ENCODE measurements around the gene ELAVL2. TPM values are rescaled to one million over a fixed set of nuclear protein-coding genes. Genes with fewer than 3 reads are reported as not detected.

The ELAVL2 gene
- total RNA-seq, 2 experiments from 2014 or later: not detected

GRCh38 chr9:23702311-23702922, 123.6 kb downstream of the ELAVL2 start:
- CTCF ChIA-PET: no interaction called here
- no peaks in the 10 kb centered on the region for H3K4me1 Mint-ChIP-seq
- H3K27ac Mint-ChIP-seq: no peak overlapping the region
- DNase-seq: no peak
- H3K36me3 Mint-ChIP-seq (ENCODE audit: low read depth): no peaks in the 10 kb centered on the region
- no peaks in the 10 kb centered on the region for H3K9me3 Mint-ChIP-seq
- no peak overlapping the region for H3K4me3 Mint-ChIP-seq
- no peaks in the 10 kb centered on the region for H3K27me3 Mint-ChIP-seq
- POLR2A ChIA-PET: no interaction called here

GRCh38 chr9:23701291-23701690, 124.7 kb downstream of the ELAVL2 start:
- Mint-ChIP-seq H3K4me1 (no peaks in the 10 kb centered on the region), H3K27me3 (no peaks in the 10 kb centered on the region), H3K4me3 (no peak overlapping the region), H3K9me3 (no peaks in the 10 kb centered on the region), H3K36me3 (ENCODE audit: low read depth) (no peaks in the 10 kb centered on the region), H3K27ac (no peak overlapping the region)
- ChIA-PET CTCF (no interaction called here), POLR2A (no interaction called here)
- no peak for DNase-seq

GRCh38 chr9:23700359-23700758, 125.7 kb downstream of the ELAVL2 start:
- ChIA-PET POLR2A (no interaction called here), CTCF (no interaction called here)
- no peak for DNase-seq
- Mint-ChIP-seq H3K27ac (no peak overlapping the region), H3K4me3 (no peak overlapping the region), H3K36me3 (ENCODE audit: low read depth) (no peaks in the 10 kb centered on the region), H3K9me3 (no peaks in the 10 kb centered on the region), H3K4me1 (no peaks in the 10 kb centered on the region), H3K27me3 (no peaks in the 10 kb centered on the region)

GRCh38 chr9:23698161-23698560, 127.9 kb downstream of the ELAVL2 start:
- no peaks in the 10 kb centered on the region for H3K36me3 Mint-ChIP-seq (ENCODE audit: low read depth)
- H3K27me3 Mint-ChIP-seq: no peaks in the 10 kb centered on the region
- H3K4me3 Mint-ChIP-seq: no peak overlapping the region
- no peak for DNase-seq
- no peak overlapping the region for H3K27ac Mint-ChIP-seq
- POLR2A ChIA-PET: no interaction called here
- CTCF ChIA-PET: no interaction called here
- no peaks in the 10 kb centered on the region for H3K4me1 Mint-ChIP-seq
- H3K9me3 Mint-ChIP-seq: peaks cover 6% of the 10 kb centered on the region

GRCh38 chr9:23695572-23695971, 130.5 kb downstream of the ELAVL2 start:
- ChIA-PET POLR2A (no interaction called here), CTCF (no interaction called here)
- no peaks in the 10 kb centered on the region for H3K4me1 Mint-ChIP-seq
- no peak overlapping the region for H3K27ac Mint-ChIP-seq
- H3K9me3 Mint-ChIP-seq: peaks cover 6% of the 10 kb centered on the region
- no peaks in the 10 kb centered on the region for H3K27me3 Mint-ChIP-seq
- no peaks in the 10 kb centered on the region for H3K36me3 Mint-ChIP-seq (ENCODE audit: low read depth)
- no peak overlapping the region for H3K4me3 Mint-ChIP-seq
- DNase-seq: no peak

GRCh38 chr9:23693374-23693773, 132.7 kb downstream of the ELAVL2 start:
- H3K4me1 Mint-ChIP-seq: no peaks in the 10 kb centered on the region

GRCh38 chr9:23686896-23687295, 139.1 kb downstream of the ELAVL2 start:
- ChIA-PET CTCF (no interaction called here), POLR2A (no interaction called here)
- H3K36me3 Mint-ChIP-seq (ENCODE audit: low read depth): no peaks in the 10 kb centered on the region
- no peaks in the 10 kb centered on the region for H3K27me3 Mint-ChIP-seq
- DNase-seq: no peak
- H3K4me3 Mint-ChIP-seq: no peak overlapping the region
- peaks cover 3% of the 10 kb centered on the region for H3K9me3 Mint-ChIP-seq
- H3K27ac Mint-ChIP-seq: no peak overlapping the region
- no peaks in the 10 kb centered on the region for H3K4me1 Mint-ChIP-seq

More at GRCh38 chr9:23693374-23693773, 132.7 kb downstream of the ELAVL2 start:
- no peaks in the 10 kb centered on the region for H3K36me3 Mint-ChIP-seq (ENCODE audit: low read depth)
- H3K4me3 Mint-ChIP-seq: no peak overlapping the region
- no peak overlapping the region for H3K27ac Mint-ChIP-seq
- H3K27me3 Mint-ChIP-seq: no peaks in the 10 kb centered on the region
- H3K9me3 Mint-ChIP-seq: peaks cover 6% of the 10 kb centered on the region
- POLR2A ChIA-PET: no interaction called here
- DNase-seq: no peak
- CTCF ChIA-PET: no interaction called here

GRCh38 chr9:23686257-23686656, 139.8 kb downstream of the ELAVL2 start:
- H3K4me3 Mint-ChIP-seq: no peak overlapping the region
- CTCF ChIA-PET: no interaction called here
- H3K9me3 Mint-ChIP-seq: peaks cover 3% of the 10 kb centered on the region
- POLR2A ChIA-PET: no interaction called here
- H3K36me3 Mint-ChIP-seq (ENCODE audit: low read depth): no peaks in the 10 kb centered on the region
- no peaks in the 10 kb centered on the region for H3K27me3 Mint-ChIP-seq
- H3K27ac Mint-ChIP-seq: no peak overlapping the region
- DNase-seq: no peak
- H3K4me1 Mint-ChIP-seq: no peaks in the 10 kb centered on the region

GRCh38 chr9:23683611-23684061, 142.4 kb downstream of the ELAVL2 start:
- Mint-ChIP-seq H3K36me3 (ENCODE audit: low read depth) (no peaks in the 10 kb centered on the region), H3K4me1 (no peaks in the 10 kb centered on the region), H3K27ac (no peak overlapping the region), H3K9me3 (peaks cover 6% of the 10 kb centered on the region), H3K27me3 (no peaks in the 10 kb centered on the region), H3K4me3 (no peak overlapping the region)
- CTCF ChIA-PET: no interaction called here
- POLR2A ChIA-PET: no interaction called here
- DNase-seq: no peak

GRCh38 chr9:23682891-23683431, 143.1 kb downstream of the ELAVL2 start:
- POLR2A ChIA-PET: no interaction called here
- Mint-ChIP-seq H3K27me3 (no peaks in the 10 kb centered on the region), H3K4me1 (no peaks in the 10 kb centered on the region), H3K27ac (no peak overlapping the region), H3K9me3 (peaks cover 6% of the 10 kb centered on the region), H3K4me3 (no peak overlapping the region), H3K36me3 (ENCODE audit: low read depth) (no peaks in the 10 kb centered on the region)
- no peak for DNase-seq
- CTCF ChIA-PET: no interaction called here

- Mint-ChIP-seq H3K4me3 (no peak overlapping the region), H3K4me1 (no peaks in the 10 kb centered on the region), H3K27ac (no peak overlapping the region), H3K36me3 (ENCODE audit: low read depth) (no peaks in the 10 kb centered on the region), H3K9me3 (peaks cover 6% of the 10 kb centered on the region), H3K27me3 (no peaks in the 10 kb centered on the region)
- DNase-seq: no peak
- POLR2A ChIA-PET: no interaction called here
- CTCF ChIA-PET: no interaction called here
These were observed 143.7 kb downstream of the ELAVL2 start for GRCh38 chr9:23682352-23682751.

GRCh38 chr9:23677446-23677845, 148.6 kb downstream of the ELAVL2 start:
- no peaks in the 10 kb centered on the region for H3K36me3 Mint-ChIP-seq (ENCODE audit: low read depth)
- ChIA-PET POLR2A (no interaction called here), CTCF (no interaction called here)
- DNase-seq: no peak
- H3K27ac Mint-ChIP-seq: no peak overlapping the region
- no peak overlapping the region for H3K4me3 Mint-ChIP-seq
- no peaks in the 10 kb centered on the region for H3K27me3 Mint-ChIP-seq
- no peaks in the 10 kb centered on the region for H3K4me1 Mint-ChIP-seq
- peaks cover 4% of the 10 kb centered on the region for H3K9me3 Mint-ChIP-seq

GRCh38 chr9:23674016-23674585, 151.9 kb downstream of the ELAVL2 start:
- no peak overlapping the region for H3K27ac Mint-ChIP-seq
- no peak overlapping the region for H3K4me3 Mint-ChIP-seq
- POLR2A ChIA-PET: no interaction called here
- H3K27me3 Mint-ChIP-seq: no peaks in the 10 kb centered on the region
- DNase-seq: no peak
- H3K9me3 Mint-ChIP-seq: no peaks in the 10 kb centered on the region
- no peaks in the 10 kb centered on the region for H3K4me1 Mint-ChIP-seq
- no peaks in the 10 kb centered on the region for H3K36me3 Mint-ChIP-seq (ENCODE audit: low read depth)
- CTCF ChIA-PET: no interaction called here

GRCh38 chr9:23672151-23672550, 153.9 kb downstream of the ELAVL2 start:
- no peak overlapping the region for H3K4me3 Mint-ChIP-seq
- H3K27ac Mint-ChIP-seq: no peak overlapping the region
- peaks cover 3% of the 10 kb centered on the region for H3K9me3 Mint-ChIP-seq
- no peak for DNase-seq
- ChIA-PET CTCF (no interaction called here), POLR2A (no interaction called here)
- H3K27me3 Mint-ChIP-seq: no peaks in the 10 kb centered on the region
- no peaks in the 10 kb centered on the region for H3K4me1 Mint-ChIP-seq
- no peaks in the 10 kb centered on the region for H3K36me3 Mint-ChIP-seq (ENCODE audit: low read depth)
